WI38 (cell line): Measurements from ENCODE around the gene ZNF782.
"Not testable (repeated sequence)": the region's sequence is repeated elsewhere in the genome, so short reads cannot be mapped to it uniquely, and the experiment has no call there.

Source experiments
- H3K4me3 ChIP-seq: 2 replicates; pipeline ENCODE4 v1.5.1; 2011; ENCODE audit warnings: low read depth, mild to moderate bottlenecking, control low read depth, low read length
- TF ChIP-seq, protein P1 (sequence below): IDR thresholded peaks from 2 replicates; pipeline ENCODE4 v1.5.1; 2012; ENCODE audit warnings: low read depth, mild to moderate bottlenecking, control low read depth, low read length

The ZNF782 gene

DNA sequence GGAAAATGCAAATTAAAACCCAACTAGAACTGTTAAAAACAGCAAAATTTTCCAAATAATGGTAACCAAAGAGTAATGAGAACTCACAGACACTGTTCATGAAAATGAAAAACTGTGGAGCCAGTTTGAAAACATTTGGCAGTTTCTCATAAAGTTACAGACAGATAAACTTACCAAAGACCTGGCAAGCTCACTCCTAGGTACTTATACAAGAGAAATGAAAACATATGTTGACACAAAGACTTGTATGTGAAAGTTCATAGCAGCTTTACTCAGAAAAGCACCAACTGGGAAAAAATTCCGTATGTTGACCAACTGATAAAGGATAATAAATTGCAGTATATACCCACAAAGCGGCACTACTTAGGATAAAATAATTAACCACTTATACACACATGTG, 10.3 kb downstream of the ZNF782 start:
- TF ChIP-seq, protein P1, sequence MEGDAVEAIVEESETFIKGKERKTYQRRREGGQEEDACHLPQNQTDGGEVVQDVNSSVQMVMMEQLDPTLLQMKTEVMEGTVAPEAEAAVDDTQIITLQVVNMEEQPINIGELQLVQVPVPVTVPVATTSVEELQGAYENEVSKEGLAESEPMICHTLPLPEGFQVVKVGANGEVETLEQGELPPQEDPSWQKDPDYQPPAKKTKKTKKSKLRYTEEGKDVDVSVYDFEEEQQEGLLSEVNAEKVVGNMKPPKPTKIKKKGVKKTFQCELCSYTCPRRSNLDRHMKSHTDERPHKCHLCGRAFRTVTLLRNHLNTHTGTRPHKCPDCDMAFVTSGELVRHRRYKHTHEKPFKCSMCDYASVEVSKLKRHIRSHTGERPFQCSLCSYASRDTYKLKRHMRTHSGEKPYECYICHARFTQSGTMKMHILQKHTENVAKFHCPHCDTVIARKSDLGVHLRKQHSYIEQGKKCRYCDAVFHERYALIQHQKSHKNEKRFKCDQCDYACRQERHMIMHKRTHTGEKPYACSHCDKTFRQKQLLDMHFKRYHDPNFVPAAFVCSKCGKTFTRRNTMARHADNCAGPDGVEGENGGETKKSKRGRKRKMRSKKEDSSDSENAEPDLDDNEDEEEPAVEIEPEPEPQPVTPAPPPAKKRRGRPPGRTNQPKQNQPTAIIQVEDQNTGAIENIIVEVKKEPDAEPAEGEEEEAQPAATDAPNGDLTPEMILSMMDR, result no peak
- H3K4me3 ChIP-seq, result no peak overlapping the region

DNA sequence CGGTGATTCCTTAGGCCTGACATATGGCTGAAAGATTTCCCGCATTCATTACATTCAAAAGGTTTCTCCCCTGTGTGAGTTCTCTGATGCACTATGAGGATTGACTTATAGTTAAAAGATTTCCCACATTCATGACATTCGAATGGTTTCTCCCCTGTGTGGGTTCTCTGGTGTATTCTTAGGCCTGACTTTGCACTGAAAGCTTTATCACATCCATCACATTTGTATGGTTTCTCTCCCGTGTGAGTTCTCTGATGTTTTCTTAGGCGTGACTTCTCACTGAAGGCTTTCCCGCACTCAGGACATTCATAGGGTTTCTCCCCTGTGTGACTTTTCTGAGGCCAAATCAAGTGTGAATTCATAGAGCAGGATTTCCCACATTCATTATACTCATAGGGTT, 35.8 kb downstream of the ZNF782 start:
- TF ChIP-seq, protein P1, result no peak
- no peak overlapping the region for H3K4me3 ChIP-seq

DNA sequence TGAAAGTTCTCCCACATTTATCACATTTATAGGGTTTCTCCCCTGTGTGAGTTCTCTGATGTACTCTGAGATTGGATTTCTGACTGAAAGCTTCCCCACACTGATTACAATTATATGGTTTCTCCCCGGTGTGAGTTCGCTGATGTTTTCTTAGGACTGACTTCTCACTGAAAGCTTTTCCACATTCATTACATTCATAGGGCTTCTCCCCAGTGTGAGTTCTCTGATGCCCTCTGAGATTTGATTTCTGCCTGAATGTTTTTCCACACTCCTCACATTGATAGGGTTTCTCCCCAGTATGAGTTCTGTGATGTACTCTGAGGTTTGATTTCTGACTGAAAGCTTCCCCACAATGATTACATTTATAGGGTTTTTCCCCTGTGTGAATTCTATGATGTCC, 36.3 kb downstream of the ZNF782 start:
- TF ChIP-seq, protein P1, result no peak
- H3K4me3 ChIP-seq, result no peak overlapping the region

DNA sequence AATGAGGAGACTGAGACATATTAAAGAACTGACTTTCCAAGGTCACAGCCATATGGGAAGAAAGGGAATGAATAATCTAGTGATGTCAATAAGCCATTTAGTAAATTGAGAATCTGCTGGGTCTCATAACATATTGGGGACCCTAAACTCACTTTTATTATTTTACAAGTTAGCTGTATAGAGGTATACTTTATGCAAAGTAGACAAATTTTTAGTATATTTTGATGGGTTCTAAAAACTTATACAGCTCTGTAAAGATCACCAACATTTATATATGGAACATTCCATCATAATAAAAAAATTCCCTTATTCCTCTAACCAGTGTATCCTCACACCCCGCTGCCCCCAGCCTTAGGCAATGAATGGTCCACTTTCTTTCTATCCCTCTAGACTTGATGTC, 40.7 kb downstream of the ZNF782 start:
- TF ChIP-seq, protein P1, result no peak
- no peak overlapping the region for H3K4me3 ChIP-seq

DNA sequence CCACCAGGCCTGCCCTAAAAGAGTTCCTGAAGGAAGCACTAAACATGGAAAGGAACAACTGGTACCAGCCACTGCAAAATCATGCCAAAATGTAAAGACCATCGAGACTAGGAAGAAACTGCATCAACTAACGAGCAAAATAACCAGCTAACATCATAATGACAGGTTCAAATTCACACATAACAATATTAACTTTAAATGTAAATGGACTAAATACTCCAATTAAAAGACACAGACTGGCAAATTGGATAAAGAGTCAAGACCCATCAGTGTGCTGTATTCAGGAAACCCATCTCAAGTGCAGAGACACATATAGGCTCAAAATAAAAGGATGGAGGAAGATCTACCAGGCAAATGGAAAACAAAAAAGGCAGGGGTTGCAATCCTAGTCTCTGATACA, 55.4 kb downstream of the ZNF782 start:
- H3K4me3 ChIP-seq, result not testable (repeated sequence)

DNA sequence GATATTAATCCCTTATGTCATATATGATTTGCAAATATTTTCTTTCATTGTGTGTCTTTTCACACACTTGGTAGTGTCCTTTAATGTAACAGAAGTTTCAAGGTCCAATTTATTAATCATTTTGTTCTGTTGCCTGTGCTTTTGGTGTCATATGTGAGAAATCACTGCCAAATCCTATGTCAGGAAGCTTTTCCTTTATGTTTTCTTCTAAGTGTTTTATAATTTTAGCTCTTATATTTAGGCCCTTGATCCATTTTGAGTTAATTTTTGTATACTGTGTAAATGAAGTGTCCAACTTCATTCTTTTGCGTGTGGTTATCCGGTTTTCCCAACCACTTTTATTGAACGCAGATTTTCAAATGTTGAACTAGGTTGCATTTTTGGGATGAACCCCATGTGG, 70.3 kb downstream of the ZNF782 start:
- TF ChIP-seq, protein P1, result no peak
- H3K4me3 ChIP-seq, result no peak overlapping the region

DNA sequence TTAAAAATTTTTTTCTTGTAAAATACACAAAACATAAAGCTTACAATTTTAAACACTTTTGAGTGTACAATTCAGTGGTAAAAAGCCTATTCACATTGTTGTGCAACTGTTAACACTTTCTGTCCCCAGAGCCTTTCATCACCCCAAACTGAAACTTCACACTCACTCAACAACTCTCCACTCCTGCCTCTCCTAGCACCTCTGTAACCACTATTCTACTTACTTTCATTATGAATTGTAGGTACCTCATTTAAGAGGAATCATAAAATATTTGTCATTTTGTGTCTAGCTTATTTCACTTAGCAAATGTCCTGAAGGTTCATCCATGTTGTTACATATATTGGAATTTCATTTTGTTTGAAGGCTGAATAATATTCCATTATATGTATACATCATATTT, 72.1 kb downstream of the ZNF782 start:
- no peak overlapping the region for H3K4me3 ChIP-seq
- TF ChIP-seq, protein P1, result no peak

DNA sequence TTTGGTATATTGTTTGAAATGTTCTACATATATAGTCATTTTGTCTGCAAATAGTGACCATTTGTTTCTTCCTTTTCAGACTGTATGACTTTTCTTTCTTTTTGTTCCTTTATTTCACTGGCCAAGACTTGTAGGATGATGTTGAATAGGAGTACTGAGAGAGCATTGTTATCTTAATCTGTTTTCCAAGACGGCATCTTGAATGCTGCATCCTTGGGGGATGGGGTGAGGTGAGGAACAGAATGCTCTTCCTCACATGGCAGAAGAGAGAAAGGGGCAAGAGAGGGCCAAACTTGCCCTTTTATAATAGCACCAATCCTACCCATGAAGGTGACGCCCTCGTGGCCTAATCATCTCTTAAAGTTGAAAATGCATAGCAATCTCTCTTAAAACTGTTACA, 72.8 kb downstream of the ZNF782 start:
- TF ChIP-seq, protein P1, result no peak
- no peak overlapping the region for H3K4me3 ChIP-seq
